ENCODE data around the gene NSA2.

NSA2 gene

DNA sequence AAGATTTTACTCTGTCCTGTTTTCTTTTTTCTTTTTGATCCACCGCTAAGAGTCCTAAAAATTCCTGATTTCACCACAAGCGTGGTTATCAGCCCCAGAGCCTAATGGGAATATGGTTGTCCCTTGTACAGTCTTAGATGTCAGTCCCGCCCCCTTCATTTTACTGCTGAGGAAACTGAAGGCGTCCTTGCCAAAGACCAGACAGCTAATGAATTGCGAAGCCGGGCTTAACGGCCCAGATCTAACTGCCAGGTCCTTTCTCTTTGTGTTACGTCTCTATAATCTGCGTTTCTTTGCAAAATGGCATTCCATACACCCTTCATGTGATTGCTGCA is 497 bp downstream of the NSA2 start:
- Histone ChIP-seq H3K79me2 (ENCODE audit: control insufficient read depth, low read length) (peaks cover 59% of the 10 kb centered on the region), H3K36me3 (ENCODE audit: control insufficient read depth, low read length) (peaks cover 66% of the 10 kb centered on the region)

DNA sequence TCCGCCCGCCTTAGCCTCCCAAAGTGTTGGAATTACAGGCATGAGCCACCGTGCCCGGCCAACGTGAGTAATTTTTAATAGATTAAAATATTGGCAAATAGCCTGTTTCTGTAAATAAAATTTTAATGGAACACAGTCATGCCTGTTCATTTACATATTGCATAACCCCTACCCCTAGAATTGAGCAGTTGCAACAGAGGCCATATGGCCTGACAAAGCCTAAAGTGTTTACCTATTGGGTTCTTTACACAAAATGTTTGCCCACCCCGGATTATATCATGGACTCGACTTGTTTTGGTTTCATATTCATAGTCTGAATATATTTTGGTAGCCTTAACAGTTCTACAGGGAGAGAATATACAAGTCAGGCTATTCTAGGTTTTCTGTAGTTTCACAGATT is 5.3 kb downstream of the NSA2 start:
- Histone ChIP-seq H3K36me3 (ENCODE audit: control insufficient read depth, low read length) (peaks cover 79% of the 10 kb centered on the region), H3K9me3 (ENCODE audit: control insufficient read depth, insufficient read depth, low read length) (no peaks in the 10 kb centered on the region), H3K9me2 (replicated peaks; ENCODE audit: control insufficient read depth, low read length) (no peaks in the 10 kb centered on the region), H3K4me1 (ENCODE audit: control insufficient read depth, low read length) (peaks cover 10% of the 10 kb centered on the region), H3K79me2 (ENCODE audit: control insufficient read depth, low read length) (peaks cover 19% of the 10 kb centered on the region), H3F3A (ENCODE audit: control insufficient read depth, insufficient read depth) (no peaks in the 10 kb centered on the region), H4K20me1 (ENCODE audit: control insufficient read depth, insufficient read depth, low read depth, low read length) (peaks cover 10% of the 10 kb centered on the region), H3K27ac (ENCODE audit: low read depth, low read length) (no peak overlapping the region), H3K4me2 (ENCODE audit: low read length) (no peak overlapping the region), H3K27me3 (ENCODE audit: control insufficient read depth, low read length) (no peaks in the 10 kb centered on the region), H3K4me3 (ENCODE audit: low read length) (no peak overlapping the region)
- no peak for TF ChIP-seq EZH2phosphoT487 (IDR thresholded peaks at IDR 0.05; ENCODE audit: borderline replicate concordance, low read length)
- no peak for TF ChIP-seq CTCF (IDR thresholded peaks at IDR 0.05; ENCODE audit: low read depth, low read length, poor library complexity, severe bottlenecking)

More for the DNA sequence above, 497 bp downstream of the NSA2 start:
- Histone ChIP-seq H3F3A (ENCODE audit: control insufficient read depth, insufficient read depth) (no peaks in the 10 kb centered on the region), H3K4me3 (ENCODE audit: low read length) (peak overlapping the region; percentile 98), H3K27ac (ENCODE audit: low read depth, low read length) (peak overlapping the region; percentile 53), H4K20me1 (ENCODE audit: control insufficient read depth, insufficient read depth, low read depth, low read length) (peaks cover 11% of the 10 kb centered on the region), H3K4me2 (ENCODE audit: low read length) (peak overlapping the region; percentile 83), H3K9me2 (replicated peaks; ENCODE audit: control insufficient read depth, low read length) (no peaks in the 10 kb centered on the region), H3K27me3 (ENCODE audit: control insufficient read depth, low read length) (no peaks in the 10 kb centered on the region), H3K4me1 (ENCODE audit: control insufficient read depth, low read length) (peaks cover 26% of the 10 kb centered on the region), H3K9me3 (ENCODE audit: control insufficient read depth, insufficient read depth, low read length) (no peaks in the 10 kb centered on the region)
- TF ChIP-seq EZH2phosphoT487 (IDR thresholded peaks at IDR 0.05; ENCODE audit: borderline replicate concordance, low read length) (no peak), CTCF (IDR thresholded peaks at IDR 0.05; ENCODE audit: low read depth, low read length, poor library complexity, severe bottlenecking) (no peak)

DNA sequence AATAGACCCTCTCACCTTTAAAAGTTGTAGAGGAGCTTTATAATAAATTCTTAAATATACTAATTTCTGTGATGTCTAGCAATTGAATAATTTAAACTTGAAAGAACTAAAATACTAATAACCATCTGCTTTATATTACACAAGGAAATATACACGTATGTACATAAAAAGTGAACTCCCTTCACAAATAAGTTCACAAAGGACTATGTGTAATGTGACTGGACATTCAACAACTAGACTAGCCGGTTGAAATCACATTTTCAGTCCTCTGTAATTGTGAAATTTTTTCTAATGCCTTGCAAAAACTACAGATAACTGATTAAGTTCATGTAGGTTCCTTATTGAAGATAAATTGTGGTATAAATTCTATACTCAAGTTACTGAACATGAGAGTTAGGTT is 11.6 kb downstream of the NSA2 start:
- Histone ChIP-seq H3K4me2 (ENCODE audit: low read length) (no peak overlapping the region), H3K9me2 (replicated peaks; ENCODE audit: control insufficient read depth, low read length) (no peaks in the 10 kb centered on the region), H3K36me3 (ENCODE audit: control insufficient read depth, low read length) (peaks cover 38% of the 10 kb centered on the region), H3K4me1 (ENCODE audit: control insufficient read depth, low read length) (no peaks in the 10 kb centered on the region), H4K20me1 (ENCODE audit: control insufficient read depth, insufficient read depth, low read depth, low read length) (no peaks in the 10 kb centered on the region), H3K79me2 (ENCODE audit: control insufficient read depth, low read length) (no peaks in the 10 kb centered on the region), H3K4me3 (ENCODE audit: low read length) (no peak overlapping the region), H3K27ac (ENCODE audit: low read depth, low read length) (no peak overlapping the region), H3K27me3 (ENCODE audit: control insufficient read depth, low read length) (no peaks in the 10 kb centered on the region), H3K9me3 (ENCODE audit: control insufficient read depth, insufficient read depth, low read length) (no peaks in the 10 kb centered on the region), H3F3A (ENCODE audit: control insufficient read depth, insufficient read depth) (peaks cover 5% of the 10 kb centered on the region; the same call in 1 of the 2 replicates)
- TF ChIP-seq CTCF (IDR thresholded peaks at IDR 0.05; ENCODE audit: low read depth, low read length, poor library complexity, severe bottlenecking) (no peak), EZH2phosphoT487 (IDR thresholded peaks at IDR 0.05; ENCODE audit: borderline replicate concordance, low read length) (no peak)

GRCh38 chr5:74786851-74787250 is 19.8 kb downstream of the NSA2 start:
- TF ChIP-seq CTCF (IDR thresholded peaks at IDR 0.05; ENCODE audit: low read depth, low read length, poor library complexity, severe bottlenecking) (no peak), EZH2phosphoT487 (IDR thresholded peaks at IDR 0.05; ENCODE audit: borderline replicate concordance, low read length) (no peak)
- Histone ChIP-seq H3K79me2 (ENCODE audit: control insufficient read depth, low read length) (no peaks in the 10 kb centered on the region), H3K27ac (ENCODE audit: low read depth, low read length) (no peak overlapping the region), H3K9me3 (ENCODE audit: control insufficient read depth, insufficient read depth, low read length) (no peaks in the 10 kb centered on the region), H3K36me3 (ENCODE audit: control insufficient read depth, low read length) (no peaks in the 10 kb centered on the region), H4K20me1 (ENCODE audit: control insufficient read depth, insufficient read depth, low read depth, low read length) (no peaks in the 10 kb centered on the region), H3K4me1 (ENCODE audit: control insufficient read depth, low read length) (no peaks in the 10 kb centered on the region), H3K4me2 (ENCODE audit: low read length) (no peak overlapping the region), H3K27me3 (ENCODE audit: control insufficient read depth, low read length) (no peaks in the 10 kb centered on the region), H3K9me2 (replicated peaks; ENCODE audit: control insufficient read depth, low read length) (no peaks in the 10 kb centered on the region), H3K4me3 (ENCODE audit: low read length) (no peak overlapping the region), H3F3A (ENCODE audit: control insufficient read depth, insufficient read depth) (no peaks in the 10 kb centered on the region)

All from DOHH2 (cell line).